DOHH2 (cell line): ENCODE results near the gene ATP4B.

Experiments used
- H3F3A ChIP-seq: fragments of 200-600 bp; sonication (generic), shearing (Covaris generic); 2 replicates; pipeline ENCODE4 v1.6.0; 2016; ENCODE audit warnings: antibody characterized with exemption, mild to moderate bottlenecking; ENCODE audit not compliant: control insufficient read depth, insufficient read depth
- H3K27ac ChIP-seq: fragments of 200-600 bp; sonication (generic); 2 replicates; pipeline ENCODE4 v1.5.1; 2014; ENCODE audit warnings: low read depth, mild to moderate bottlenecking, low read length, moderate library complexity
- H3K27me3 ChIP-seq: fragments of 200-600 bp; sonication (generic); 2 replicates; pipeline ENCODE4 v1.6.1; 2014; ENCODE audit warnings: mild to moderate bottlenecking, low read length, mixed read lengths; ENCODE audit not compliant: control insufficient read depth
- H3K36me3 ChIP-seq: fragments of 200-600 bp; sonication (generic); 2 replicates; pipeline ENCODE4 v1.6.1; 2014; ENCODE audit warnings: mild to moderate bottlenecking, low read length, moderate library complexity, mixed read lengths; ENCODE audit not compliant: control insufficient read depth
- H3K4me1 ChIP-seq: fragments of 200-600 bp; sonication (generic); 2 replicates; pipeline ENCODE4 v1.6.1; 2014; ENCODE audit warnings: mild to moderate bottlenecking, low read length, mixed read lengths; ENCODE audit not compliant: control insufficient read depth
- H3K4me2 ChIP-seq: fragments of 200-600 bp; sonication (generic); 2 replicates; pipeline ENCODE4 v1.6.0; 2014; ENCODE audit warnings: mild to moderate bottlenecking, low read length, moderate library complexity
- H3K4me3 ChIP-seq: fragments of 200-600 bp; sonication (generic); 2 replicates; pipeline ENCODE4 v1.5.1; 2014; ENCODE audit warnings: mild to moderate bottlenecking, low read length, mixed read lengths
- H3K79me2 ChIP-seq: fragments of 200-600 bp; sonication (generic); 2 replicates; pipeline ENCODE4 v1.6.1; 2014; ENCODE audit warnings: mild to moderate bottlenecking, low read length, mixed read lengths; ENCODE audit not compliant: control insufficient read depth
- H3K9me2 ChIP-seq: fragments of 200-600 bp; sonication (generic); replicated peaks from 2 replicates; pipeline ENCODE4 v1.6.1; 2014; ENCODE audit warnings: mild to moderate bottlenecking, low read length, mixed read lengths; ENCODE audit not compliant: control insufficient read depth
- H3K9me3 ChIP-seq: fragments of 200-600 bp; sonication (generic); 2 replicates; pipeline ENCODE4 v1.6.1; 2014; ENCODE audit warnings: antibody characterized with exemption, low read length, mixed read lengths; ENCODE audit not compliant: control insufficient read depth, insufficient read depth
- H4K20me1 ChIP-seq: fragments of 200-600 bp; sonication (generic); 2 replicates; pipeline ENCODE4 v1.6.0; 2014; ENCODE audit warnings: low read depth, mild to moderate bottlenecking, antibody characterized with exemption, low read length, moderate library complexity; ENCODE audit not compliant: control insufficient read depth, insufficient read depth
- EZH2phosphoT487 ChIP-seq: fragments of 200-600 bp; sonication (generic); IDR thresholded peaks from 2 replicates; pipeline ENCODE4 v1.6.1; 2017; ENCODE audit warnings: borderline replicate concordance, mild to moderate bottlenecking, antibody characterized with exemption, low read length, moderate library complexity, mixed read lengths
- TF ChIP-seq, protein P1 (sequence below): fragments of 200-600 bp; sonication (generic); IDR thresholded peaks from one replicate; pipeline ENCODE4 v1.5.1; 2014; ENCODE audit warnings: antibody characterized with exemption, mild to moderate bottlenecking, low read depth, low read length; ENCODE audit not compliant: poor library complexity, severe bottlenecking

Gene ATP4B

DNA sequence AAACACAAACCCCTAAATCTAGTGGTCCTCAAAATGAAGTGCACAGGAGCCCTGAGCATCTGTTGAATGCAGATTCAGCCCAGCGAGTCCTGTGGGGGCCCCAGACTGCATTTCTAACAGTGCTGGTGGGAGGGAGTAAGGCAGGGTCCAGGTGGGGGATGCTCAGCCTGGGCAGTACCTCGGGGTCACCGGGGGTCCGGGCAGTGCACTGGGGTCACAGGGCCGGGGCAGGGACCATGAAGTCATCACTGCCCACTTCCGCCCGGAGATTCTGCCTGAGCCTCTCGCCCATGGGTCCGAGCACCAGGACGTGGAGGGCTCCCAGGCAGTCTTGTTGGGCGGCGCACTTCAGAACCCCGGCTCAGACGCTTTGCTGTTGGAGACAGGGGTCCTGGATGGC, 838 bp upstream of the ATP4B start:
- no peaks in the 10 kb centered on the region for H3K36me3 ChIP-seq
- no peak overlapping the region for H3K4me2 ChIP-seq
- no peaks in the 10 kb centered on the region for H3K4me1 ChIP-seq
- no peaks in the 10 kb centered on the region for H3K79me2 ChIP-seq
- 0 out of 2 replicates have a peak, but pooled peaks cover 2% of the 10 kb centered on the region for H3K27me3 ChIP-seq
- no peaks in the 10 kb centered on the region for H3F3A ChIP-seq
- H3K27ac ChIP-seq: no peak overlapping the region
- H4K20me1 ChIP-seq: no peaks in the 10 kb centered on the region
- H3K4me3 ChIP-seq: no peak overlapping the region
- H3K9me2 ChIP-seq: no peaks in the 10 kb centered on the region
- H3K9me3 ChIP-seq: no peaks in the 10 kb centered on the region
- no peak for TF ChIP-seq EZH2phosphoT487
- TF ChIP-seq, protein P1, sequence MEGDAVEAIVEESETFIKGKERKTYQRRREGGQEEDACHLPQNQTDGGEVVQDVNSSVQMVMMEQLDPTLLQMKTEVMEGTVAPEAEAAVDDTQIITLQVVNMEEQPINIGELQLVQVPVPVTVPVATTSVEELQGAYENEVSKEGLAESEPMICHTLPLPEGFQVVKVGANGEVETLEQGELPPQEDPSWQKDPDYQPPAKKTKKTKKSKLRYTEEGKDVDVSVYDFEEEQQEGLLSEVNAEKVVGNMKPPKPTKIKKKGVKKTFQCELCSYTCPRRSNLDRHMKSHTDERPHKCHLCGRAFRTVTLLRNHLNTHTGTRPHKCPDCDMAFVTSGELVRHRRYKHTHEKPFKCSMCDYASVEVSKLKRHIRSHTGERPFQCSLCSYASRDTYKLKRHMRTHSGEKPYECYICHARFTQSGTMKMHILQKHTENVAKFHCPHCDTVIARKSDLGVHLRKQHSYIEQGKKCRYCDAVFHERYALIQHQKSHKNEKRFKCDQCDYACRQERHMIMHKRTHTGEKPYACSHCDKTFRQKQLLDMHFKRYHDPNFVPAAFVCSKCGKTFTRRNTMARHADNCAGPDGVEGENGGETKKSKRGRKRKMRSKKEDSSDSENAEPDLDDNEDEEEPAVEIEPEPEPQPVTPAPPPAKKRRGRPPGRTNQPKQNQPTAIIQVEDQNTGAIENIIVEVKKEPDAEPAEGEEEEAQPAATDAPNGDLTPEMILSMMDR: no peak

DNA sequence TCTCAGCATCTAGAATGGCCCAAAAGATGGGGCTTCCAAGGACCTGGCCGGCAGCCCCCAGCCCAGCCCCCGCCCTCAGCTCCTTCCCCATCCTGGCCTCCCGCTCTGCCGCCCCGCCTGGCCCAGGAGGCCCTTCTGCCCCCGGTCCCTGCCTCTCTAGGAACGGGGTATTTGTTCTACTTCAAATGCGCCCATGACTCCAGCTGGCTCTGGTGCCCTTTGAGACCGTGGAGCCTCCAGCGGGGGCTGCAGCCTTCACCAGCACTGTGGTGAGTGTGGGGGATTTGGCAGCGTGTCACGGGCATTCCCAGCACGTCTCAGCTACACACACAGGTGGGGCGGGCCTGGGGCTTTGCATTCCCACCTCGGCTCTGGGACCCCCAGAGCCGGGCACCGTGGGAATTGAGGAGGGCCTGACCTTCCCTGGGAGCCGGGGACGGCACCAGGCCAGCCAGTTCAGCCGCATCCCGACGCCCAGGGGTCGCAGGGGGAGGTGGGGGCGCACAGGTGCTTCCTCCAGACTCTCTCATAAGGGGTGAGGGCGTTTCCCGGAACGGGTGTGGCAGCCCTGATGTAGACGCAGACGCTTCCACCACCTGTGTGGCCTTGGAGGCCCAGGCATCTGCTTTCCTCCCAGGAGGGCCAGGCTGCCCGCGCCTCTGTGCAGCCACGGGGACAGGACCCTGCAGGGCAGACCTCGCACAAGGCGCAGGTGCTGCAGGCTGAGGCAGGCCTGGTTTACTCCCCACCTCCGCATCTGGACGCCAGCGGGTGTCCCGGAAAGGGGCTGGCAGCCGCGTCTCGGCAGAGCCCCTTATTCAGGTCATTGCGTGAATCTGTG, 947 bp downstream of the ATP4B start:
- no peak overlapping the region for H3K27ac ChIP-seq
- H3K27me3 ChIP-seq: no peaks in the 10 kb centered on the region
- no peaks in the 10 kb centered on the region for H3K9me3 ChIP-seq
- H3K36me3 ChIP-seq: no peaks in the 10 kb centered on the region
- H3K4me1 ChIP-seq: no peaks in the 10 kb centered on the region
- no peaks in the 10 kb centered on the region for H3F3A ChIP-seq
- no peaks in the 10 kb centered on the region for H3K79me2 ChIP-seq
- no peaks in the 10 kb centered on the region for H4K20me1 ChIP-seq
- no peak overlapping the region for H3K4me2 ChIP-seq
- H3K4me3 ChIP-seq: no peak overlapping the region
- H3K9me2 ChIP-seq: no peaks in the 10 kb centered on the region
- TF ChIP-seq EZH2phosphoT487: no peak
- TF ChIP-seq, protein P1: no peak

DNA sequence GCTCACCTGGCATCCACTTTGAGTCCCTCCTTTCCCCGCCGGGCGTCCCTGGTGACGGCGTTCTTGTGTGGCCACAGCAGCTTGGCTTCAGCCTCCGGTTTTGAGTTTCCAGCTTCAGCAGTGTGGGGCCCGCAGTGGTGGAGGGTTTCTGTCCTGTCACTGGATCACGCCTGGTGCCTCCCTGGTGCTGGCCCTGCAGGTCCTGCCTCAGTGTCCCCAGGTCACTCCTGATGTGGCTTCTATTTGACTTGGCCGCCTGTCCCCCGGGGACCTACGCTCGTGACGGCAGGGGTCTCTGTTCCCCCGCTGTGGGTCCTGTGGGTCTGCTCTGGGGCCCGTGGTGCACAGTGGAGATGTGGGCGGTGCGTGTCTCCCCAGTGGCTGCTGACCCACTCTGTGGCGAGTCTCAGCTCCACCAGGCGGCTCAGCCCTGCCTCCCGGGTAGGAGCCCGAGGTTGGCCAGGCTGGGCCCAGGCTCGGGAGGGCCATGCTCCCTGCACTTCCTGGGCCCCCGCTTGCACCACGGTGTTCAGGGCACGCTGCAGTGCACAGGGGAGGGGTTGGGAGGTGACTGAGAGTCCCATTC, 1.9 kb downstream of the ATP4B start:
- TF ChIP-seq EZH2phosphoT487: no peak
- no peaks in the 10 kb centered on the region for H3K9me3 ChIP-seq
- no peaks in the 10 kb centered on the region for H3K79me2 ChIP-seq
- H3K4me2 ChIP-seq: no peak overlapping the region
- no peaks in the 10 kb centered on the region for H4K20me1 ChIP-seq
- H3K27ac ChIP-seq: no peak overlapping the region
- no peaks in the 10 kb centered on the region for H3K36me3 ChIP-seq
- H3K4me1 ChIP-seq: no peaks in the 10 kb centered on the region
- no peak overlapping the region for H3K4me3 ChIP-seq
- H3K27me3 ChIP-seq: no peaks in the 10 kb centered on the region
- H3F3A ChIP-seq: no peaks in the 10 kb centered on the region
- no peaks in the 10 kb centered on the region for H3K9me2 ChIP-seq
